ENCODE results near the gene FAM171A1.
"Not testable (repeated sequence)": the region's sequence is repeated elsewhere in the genome, so short reads cannot be mapped to it uniquely, and the experiment has no call there.

The FAM171A1 gene

DNA sequence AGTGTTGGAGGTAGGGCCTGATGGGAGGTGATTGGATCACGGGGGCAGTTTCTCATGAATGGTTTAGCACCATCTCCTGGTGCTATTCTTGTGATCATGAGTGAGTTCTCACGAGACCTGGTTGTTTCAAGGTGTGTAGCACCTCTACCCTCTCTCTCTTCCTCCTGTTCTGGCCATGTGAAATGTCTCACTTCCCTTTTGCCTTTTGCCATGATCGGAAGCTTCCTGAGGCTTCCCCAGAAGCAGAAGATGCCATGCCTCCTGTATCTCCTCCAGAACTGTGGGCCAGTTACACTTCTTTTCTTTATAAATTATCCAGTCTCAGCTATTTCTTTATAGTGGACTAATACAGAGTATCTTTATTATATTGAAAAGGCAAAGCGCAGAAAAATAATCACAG, 90.1 kb downstream of the FAM171A1 start:
- no peak for DNase-seq (ENCODE audit: low read depth)

GRCh38 chr10:15280462-15280861, 90.6 kb downstream of the FAM171A1 start:
- no peak for DNase-seq (ENCODE audit: low read depth)

GRCh38 chr10:15279236-15279635, 91.9 kb downstream of the FAM171A1 start:
- DNase-seq (ENCODE audit: low read depth) = no peak

- DNase-seq (ENCODE audit: low read depth) = no peak
These were observed 92.3 kb downstream of the FAM171A1 start for GRCh38 chr10:15278786-15279185.

DNA sequence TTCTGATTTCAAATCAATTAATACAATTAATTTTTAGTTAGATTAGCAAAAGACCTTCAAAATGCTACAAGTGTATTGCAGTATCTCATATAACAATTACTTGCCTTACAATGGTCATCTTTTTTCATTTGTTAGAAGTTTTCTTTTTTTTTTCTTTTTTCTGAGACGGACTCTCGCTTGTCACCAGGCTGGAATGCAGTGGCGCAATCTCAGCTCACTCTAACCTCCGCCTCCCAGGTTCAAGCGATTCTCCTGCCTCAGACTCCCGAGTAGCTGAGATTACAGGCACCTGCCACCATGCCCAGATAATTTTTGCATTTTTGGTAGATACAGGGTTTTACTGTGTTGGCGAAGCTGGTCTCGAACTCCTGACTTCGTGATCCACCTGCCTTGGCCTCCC, 95.0 kb downstream of the FAM171A1 start:
- DNase-seq (ENCODE audit: low read depth) = not testable (repeated sequence)

GRCh38 chr10:15269838-15270237, 101.3 kb downstream of the FAM171A1 start:
- not testable (repeated sequence) for DNase-seq (ENCODE audit: low read depth)

- DNase-seq (ENCODE audit: low read depth) = no peak
These were observed 103.6 kb downstream of the FAM171A1 start for GRCh38 chr10:15267496-15267895.

DNA sequence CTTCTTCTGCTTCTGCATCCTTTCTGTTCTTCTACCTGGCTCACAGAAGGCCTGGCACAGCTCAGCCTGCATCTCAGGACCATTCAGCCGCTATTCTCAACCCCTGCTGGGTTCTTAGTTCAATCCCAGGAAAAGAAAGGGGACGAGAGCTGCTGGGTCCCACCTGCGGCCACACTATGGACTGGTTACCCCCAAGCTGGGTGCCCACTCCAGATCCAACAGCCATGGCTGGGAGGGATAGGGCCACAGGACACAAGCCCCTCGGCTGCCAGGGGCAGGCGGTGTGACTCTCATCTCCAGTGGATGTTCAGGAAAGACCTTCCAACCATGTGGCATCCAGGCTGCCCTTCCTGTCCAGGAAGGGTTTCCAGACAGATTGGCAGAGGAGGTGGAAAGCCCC, 105.0 kb downstream of the FAM171A1 start:
- no peak for DNase-seq (ENCODE audit: low read depth)

- no peak for DNase-seq (ENCODE audit: low read depth)
These were observed 105.5 kb downstream of the FAM171A1 start for GRCh38 chr10:15265558-15265957.

DNA sequence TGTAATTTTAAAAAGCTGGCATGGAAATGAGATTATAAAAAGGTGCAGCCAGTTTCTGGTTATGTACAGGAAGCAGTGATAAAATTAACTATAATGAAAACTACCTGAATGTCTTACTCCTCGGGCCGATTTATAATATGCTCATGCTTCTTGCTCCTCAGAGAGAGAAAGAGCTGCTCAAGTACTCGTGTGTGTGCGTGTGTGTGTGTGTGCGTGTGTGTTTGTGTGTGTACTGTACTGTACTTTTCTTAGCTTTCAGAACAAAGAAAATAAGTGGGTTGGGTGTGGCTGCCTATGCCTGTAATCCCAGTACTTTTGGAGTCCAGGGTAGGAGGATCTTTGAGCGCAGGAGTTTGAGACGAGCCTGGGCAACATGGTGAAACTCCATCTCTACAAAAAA, 106.0 kb downstream of the FAM171A1 start:
- DNase-seq (ENCODE audit: low read depth) = no peak

DNA sequence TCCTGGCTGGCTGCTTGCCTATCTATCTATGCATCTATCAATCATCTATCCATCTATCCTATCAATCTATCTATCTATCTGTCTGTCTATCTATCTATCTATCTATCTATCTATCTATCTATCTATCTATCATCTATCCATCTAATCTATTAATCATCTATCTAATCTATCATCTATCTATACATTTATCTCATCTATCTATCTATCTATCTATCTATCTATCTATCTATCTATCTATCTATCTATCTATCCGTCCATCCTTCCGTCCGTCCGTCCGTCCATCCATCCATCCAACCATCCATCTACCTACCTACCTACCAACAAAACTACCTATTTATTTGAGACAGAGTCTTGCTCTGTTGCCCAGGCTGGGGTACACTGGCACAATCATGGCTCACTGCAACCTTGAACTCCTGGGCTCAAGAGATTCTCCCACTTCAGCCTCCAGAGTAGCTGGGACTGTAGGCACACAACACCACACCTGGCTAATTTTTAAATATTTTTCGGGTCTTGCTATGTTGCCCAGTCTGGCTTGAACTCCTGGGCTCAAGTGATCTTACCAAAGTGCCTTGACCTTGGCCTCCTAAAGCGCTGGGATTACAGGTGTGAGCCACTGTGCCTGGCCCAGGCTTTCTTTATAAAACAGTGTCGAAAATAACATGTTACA, 107.3 kb downstream of the FAM171A1 start:
- DNase-seq (ENCODE audit: low read depth) = no peak

- no peak for DNase-seq (ENCODE audit: low read depth)
These were observed 108.9 kb downstream of the FAM171A1 start for GRCh38 chr10:15262036-15262713.

GRCh38 chr10:15259136-15259535, 112.0 kb downstream of the FAM171A1 start:
- no peak for DNase-seq (ENCODE audit: low read depth)

GRCh38 chr10:15258255-15258654, 112.8 kb downstream of the FAM171A1 start:
- no peak for DNase-seq (ENCODE audit: low read depth)

DNA sequence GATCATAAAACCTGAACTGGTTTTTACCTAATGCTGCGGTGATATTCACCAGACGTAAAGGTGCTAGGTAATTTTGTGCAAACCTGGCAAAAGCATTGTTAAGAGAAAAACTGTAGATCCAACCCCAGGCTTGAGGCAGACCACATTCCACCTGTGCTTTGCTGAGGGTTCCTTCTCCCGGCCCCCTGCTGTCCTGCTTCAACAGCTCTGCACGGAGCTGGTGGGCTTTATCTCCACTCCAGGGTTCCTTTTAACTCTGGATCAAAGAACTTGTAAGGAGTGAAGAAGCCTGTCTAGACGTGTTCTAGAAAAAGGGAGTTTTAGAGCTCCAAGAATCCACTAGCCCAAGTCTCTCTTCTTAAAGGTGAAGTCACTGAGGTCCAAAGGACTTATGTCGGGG, 115.1 kb downstream of the FAM171A1 start:
- no peak for DNase-seq (ENCODE audit: low read depth)

DNA sequence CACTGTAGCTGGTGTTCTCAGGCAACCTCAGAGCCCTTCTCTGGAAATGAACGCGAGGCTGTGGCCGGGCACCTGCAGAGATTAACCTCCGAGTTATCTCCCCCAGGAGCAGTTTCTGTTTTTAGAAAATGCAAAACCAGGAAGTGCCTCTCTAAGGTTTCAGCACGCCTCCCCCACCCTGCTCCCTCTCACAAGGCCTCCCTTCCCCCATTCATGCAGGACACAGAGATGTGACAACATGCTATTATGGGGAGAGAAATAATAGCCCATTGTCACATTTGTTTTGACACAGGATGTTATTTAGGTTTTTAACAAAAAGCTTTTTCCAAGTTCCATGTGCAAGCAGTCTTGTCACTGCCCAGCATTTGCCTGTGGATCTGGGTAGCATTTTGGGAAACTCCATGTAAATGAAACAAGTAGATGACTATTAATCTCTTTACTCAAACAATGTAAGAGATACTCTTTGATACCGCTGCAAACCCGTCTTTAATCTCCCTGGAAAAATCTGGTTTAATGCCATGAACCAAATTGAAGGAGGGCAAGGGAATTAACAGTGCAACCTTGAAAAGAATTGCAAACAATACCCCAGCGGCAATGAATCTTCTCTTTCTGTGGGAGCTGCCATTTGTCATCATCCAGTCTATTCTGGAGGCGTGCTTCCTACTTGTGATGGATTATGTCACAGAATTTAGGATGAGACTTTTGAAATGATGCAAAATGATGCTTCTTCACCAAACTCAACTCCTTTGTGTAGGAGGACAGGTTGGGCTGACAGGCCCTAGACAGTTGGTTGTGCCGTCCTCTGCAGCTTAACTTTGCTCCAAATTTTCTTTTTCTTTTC, 116.1 kb downstream of the FAM171A1 start:
- no peak for DNase-seq (ENCODE audit: low read depth)

GRCh38 chr10:15253951-15254807, 116.9 kb downstream of the FAM171A1 start:
- DNase-seq (ENCODE audit: low read depth) = no peak

DNA sequence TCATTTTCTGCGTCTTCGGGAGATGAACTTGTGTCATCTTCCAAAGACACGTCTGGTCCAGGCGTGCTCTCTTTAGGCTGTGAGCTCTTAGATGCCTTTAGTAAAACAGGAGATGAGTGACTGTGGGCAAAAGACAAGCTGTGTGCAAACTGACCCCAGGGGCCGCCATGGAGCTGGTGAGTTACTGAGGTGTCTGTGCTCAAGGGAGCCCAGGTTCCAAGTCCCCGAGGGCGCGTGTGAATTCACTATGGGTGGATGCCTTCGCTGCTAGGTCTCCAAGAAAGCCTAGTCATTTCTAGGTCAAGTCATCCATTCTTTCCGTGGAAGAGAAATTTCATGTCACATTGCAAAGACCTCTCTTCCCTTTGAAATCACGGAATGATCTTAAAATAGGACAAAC, 118.7 kb downstream of the FAM171A1 start:
- DNase-seq (ENCODE audit: low read depth) = no peak

GRCh38 chr10:15251791-15252380, 119.2 kb downstream of the FAM171A1 start:
- no peak for DNase-seq (ENCODE audit: low read depth)

- DNase-seq (ENCODE audit: low read depth) = no peak
These were observed 125.6 kb downstream of the FAM171A1 start for GRCh38 chr10:15245530-15245929.

- no peak for DNase-seq (ENCODE audit: low read depth)
These were observed 126.4 kb downstream of the FAM171A1 start for GRCh38 chr10:15244635-15245197.
